ENCODE data around the gene PRDM4.

DNA sequence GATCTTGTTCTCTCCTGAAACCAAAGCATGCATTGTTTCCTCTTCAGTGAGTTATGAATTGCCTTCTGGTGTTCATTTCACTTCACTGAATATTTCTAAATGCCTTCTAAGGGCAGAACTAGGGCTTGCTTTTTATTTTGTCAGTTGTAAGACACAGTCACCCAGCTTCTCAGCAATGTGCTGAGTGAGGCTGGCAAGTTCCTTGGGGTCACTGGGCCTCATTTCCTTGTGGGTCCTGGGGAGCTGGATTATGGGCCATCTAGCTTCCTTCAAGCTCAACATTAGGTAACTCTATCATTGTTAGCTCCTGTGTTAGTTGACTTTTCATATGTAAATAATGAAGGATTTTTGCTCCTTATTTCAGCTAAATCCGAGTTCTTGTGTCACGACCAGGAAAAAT lies 27.3 kb upstream of the PRDM4 start:
- TF ChIP-seq, protein P1, sequence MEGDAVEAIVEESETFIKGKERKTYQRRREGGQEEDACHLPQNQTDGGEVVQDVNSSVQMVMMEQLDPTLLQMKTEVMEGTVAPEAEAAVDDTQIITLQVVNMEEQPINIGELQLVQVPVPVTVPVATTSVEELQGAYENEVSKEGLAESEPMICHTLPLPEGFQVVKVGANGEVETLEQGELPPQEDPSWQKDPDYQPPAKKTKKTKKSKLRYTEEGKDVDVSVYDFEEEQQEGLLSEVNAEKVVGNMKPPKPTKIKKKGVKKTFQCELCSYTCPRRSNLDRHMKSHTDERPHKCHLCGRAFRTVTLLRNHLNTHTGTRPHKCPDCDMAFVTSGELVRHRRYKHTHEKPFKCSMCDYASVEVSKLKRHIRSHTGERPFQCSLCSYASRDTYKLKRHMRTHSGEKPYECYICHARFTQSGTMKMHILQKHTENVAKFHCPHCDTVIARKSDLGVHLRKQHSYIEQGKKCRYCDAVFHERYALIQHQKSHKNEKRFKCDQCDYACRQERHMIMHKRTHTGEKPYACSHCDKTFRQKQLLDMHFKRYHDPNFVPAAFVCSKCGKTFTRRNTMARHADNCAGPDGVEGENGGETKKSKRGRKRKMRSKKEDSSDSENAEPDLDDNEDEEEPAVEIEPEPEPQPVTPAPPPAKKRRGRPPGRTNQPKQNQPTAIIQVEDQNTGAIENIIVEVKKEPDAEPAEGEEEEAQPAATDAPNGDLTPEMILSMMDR (IDR thresholded peaks at IDR 0.05 in 4 of 5, conservative IDR thresholded peaks at IDR 0.05 in 1 of 5) = no peak
- no peak for TF ChIP-seq POLR2A (IDR thresholded peaks at IDR 0.05)
